HepG2 (cell line): ENCODE data around the gene PLBD2. TPM values are rescaled to one million over a fixed set of nuclear protein-coding genes. Genes with fewer than 3 reads are reported as not detected.

Experiments
- ATAC-seq: fragments of 200-7000 bp; cut with Tn5 transposase; 3 replicates; pipeline ENCODE4 v1.9.1; 2020; ENCODE audit warnings: mild to moderate bottlenecking, moderate library complexity
- BruUV-seq: library from RNA; stranded (reverse); fragments of 400-500 nt; replicated peaks from 2 replicates; lab custom pipeline; 2021; lab: Mats Ljungman, UMichigan
- CTCF ChIA-PET: fragments of 300-600 bp; formaldehyde crosslinking; extraction: SDS; loops from one replicate; lab custom pipeline; 2021; ENCODE audit warnings: low total read pairs, inconsistent platforms, low intra/inter-chr PET ratio; lab: Yijun Ruan, JAX
- POLR2A ChIA-PET: fragments of 350-600 bp; sonication (Branson Sonifier 250); formaldehyde crosslinking; loops from one replicate; lab custom pipeline; 2020; ENCODE audit warnings: antibody characterized with exemption, inconsistent platforms; lab: Yijun Ruan, JAX
- DNase-seq: peaks from one replicate; pipeline ENCODE4 v3.0.0-alpha.2; 2015; ENCODE audit warnings: low spot score
- FAIRE-seq: peaks from 3 replicates; lab custom pipeline; 2011; peaks lifted over from hg19 to GRCh38; lab: Jason Lieb, UNC
- H2AFZ ChIP-seq: one replicate; pipeline ENCODE4 v1.6.1; 2011; ENCODE audit warnings: low read length, inconsistent platforms
- H3K27ac ChIP-seq: fragments of 300-600 bp; 3 replicates; pipeline ENCODE4 v1.8.0; 2011; ENCODE audit warnings: mixed run types, mild to moderate bottlenecking, mixed read lengths, low read length, inconsistent platforms; ENCODE audit not compliant: insufficient read depth; ENCODE audit errors: extremely low read length
- H3K27me3 ChIP-seq, 2 experiments: fragments of 200-600 bp in 1 of 2; 2 replicates in 1 of 2; 3 replicates in 1 of 2; pipeline versions ENCODE4 v1.6.0 to v1.8.0; 2011; ENCODE audit warnings: low read length in 2 of 2, mild to moderate bottlenecking in 2 of 2, moderate library complexity in 2 of 2, inconsistent platforms in 1 of 2; ENCODE audit not compliant: insufficient read depth in 2 of 2, control insufficient read depth in 1 of 2
- H3K36me3 ChIP-seq, 2 experiments: fragments of 200-600 bp in 1 of 2; replicated peaks in 1 of 2; 2 replicates in 1 of 2; 3 replicates in 1 of 2; pipeline versions ENCODE4 v1.5.1 to v1.8.0; 2011; ENCODE audit warnings: low read length in 2 of 2, inconsistent platforms in 1 of 2; ENCODE audit not compliant: insufficient read depth in 2 of 2, control insufficient read depth in 1 of 2
- H3K4me1 ChIP-seq: 2 replicates; pipeline ENCODE4 v1.5.1; 2012; ENCODE audit warnings: low read length, inconsistent platforms; ENCODE audit not compliant: insufficient read depth
- H3K4me2 ChIP-seq: 2 replicates; pipeline ENCODE4 v1.6.0; 2011; ENCODE audit warnings: low read depth, low read length, inconsistent platforms
- H3K4me3 ChIP-seq, 3 experiments: fragments of 200-600 bp in 1 of 3; sonication (generic), shearing (Covaris generic) in 1 of 3; replicated peaks in 1 of 3; 2 replicates each; pipeline ENCODE4 v1.5.1; 2011 to 2016; ENCODE audit warnings: low read length in 3 of 3, inconsistent platforms in 2 of 3, low read depth in 2 of 3, mild to moderate bottlenecking in 2 of 3, control low read depth in 1 of 3, mixed read lengths in 1 of 3; ENCODE audit not compliant: insufficient read depth in 1 of 3
- H3K79me2 ChIP-seq: one replicate; pipeline ENCODE4 v1.6.1; 2011; ENCODE audit warnings: low read length, inconsistent platforms; ENCODE audit not compliant: insufficient read depth
- H3K9ac ChIP-seq: 2 replicates; pipeline ENCODE4 v1.6.0; 2011; ENCODE audit warnings: mild to moderate bottlenecking, low read depth, low read length, inconsistent platforms; ENCODE audit not compliant: insufficient read depth
- H3K9me3 ChIP-seq: 2 replicates; pipeline ENCODE4 v1.5.1; 2012; ENCODE audit warnings: mild to moderate bottlenecking, low read length
- H4K20me1 ChIP-seq: 2 replicates; pipeline ENCODE4 v1.6.0; 2011; ENCODE audit warnings: inconsistent platforms, mild to moderate bottlenecking, low read length, moderate library complexity; ENCODE audit not compliant: insufficient read depth
- MTA3 ChIP-seq: sonication (generic); formaldehyde crosslinking; IDR thresholded peaks from 2 replicates; pipeline ENCODE4 v1.4.0; 2020; ENCODE audit warnings: missing genetic modification reagents
- ZNF329 ChIP-seq: sonication (generic); formaldehyde crosslinking; IDR thresholded peaks from 2 replicates; pipeline ENCODE4 v1.9.0; 2021; ENCODE audit warnings: low read depth, mild to moderate bottlenecking, missing genetic modification reagents
- ZNF619 ChIP-seq: sonication (generic); formaldehyde crosslinking; IDR thresholded peaks from 2 replicates; pipeline ENCODE4 v1.4.0; 2020; ENCODE audit warnings: mild to moderate bottlenecking, missing genetic modification reagents
- WGBS: methylation state at CpG from one replicate; pipeline ENCODE4 v1.1.6; 2017; ENCODE audit warnings: low lambda C conversion rate; 5-methylcytosine and 5-hydroxymethylcytosine counted together
- in situ Hi-C: cut with HindIII; loops from 2 replicates; pipeline ENCODE4 v1.10.0; 2017; ENCODE audit warnings: low pct_unique_long_range_greater_than_20kb; ENCODE audit not compliant: extremely low pct_ligation_motif_present
- intact Hi-C: fragments of 100-400 bp; cut with micrococcal nuclease; formaldehyde crosslinking; loops from one replicate; pipeline ENCODE4 v1.10.0; 2022; ENCODE audit not compliant: unreplicated experiment
- polyA plus RNA-seq, 8 experiments: library from polyadenylated mRNA; depleted of rRNA in 3 of 8; stranded (reverse) in 7 of 8; unstranded in 1 of 8; fragments of >200 nt; fragmentation: Illumina TruSeq in 4 of 8; extraction: Trizol in 4 of 8; gene quantifications; 2 replicates each; pipeline versions ENCODE4 v1.2.1 to v1.2.3, GENCODE V29; 2011 to 2016; ENCODE audit warnings: low read depth in 4 of 8, missing spikeins in 1 of 8, mixed read lengths in 1 of 8; ENCODE audit not compliant: insufficient read depth in 1 of 8
- total RNA-seq, 5 experiments: library from RNA; depleted of rRNA; stranded (reverse); fragments of >200 nt; fragmentation: Illumina TruSeq; extraction: Trizol; gene quantifications; 2 replicates each; pipeline ENCODE4 v1.2.3, GENCODE V29; 2016; ENCODE audit warnings: low read depth in 1 of 5
- TF ChIP-seq, protein P1 (sequence below): sonication (generic); formaldehyde crosslinking; IDR thresholded peaks from 2 replicates; pipeline ENCODE4; 2020; ENCODE audit warnings: missing genetic modification reagents, mild to moderate bottlenecking, borderline replicate concordance
- TF ChIP-seq, protein P2 (sequence below): sonication (generic); formaldehyde crosslinking; IDR thresholded peaks from 2 replicates; pipeline ENCODE4 v1.4.0; 2020; ENCODE audit warnings: missing genetic modification reagents, borderline replicate concordance

The PLBD2 gene
- total and polyA plus RNA-seq, 2 of the 13 experiments (the other 11 are each of a cell fraction or from before 2014, with no cell fraction given) = 6.7 to 8.5 TPM

DNA sequence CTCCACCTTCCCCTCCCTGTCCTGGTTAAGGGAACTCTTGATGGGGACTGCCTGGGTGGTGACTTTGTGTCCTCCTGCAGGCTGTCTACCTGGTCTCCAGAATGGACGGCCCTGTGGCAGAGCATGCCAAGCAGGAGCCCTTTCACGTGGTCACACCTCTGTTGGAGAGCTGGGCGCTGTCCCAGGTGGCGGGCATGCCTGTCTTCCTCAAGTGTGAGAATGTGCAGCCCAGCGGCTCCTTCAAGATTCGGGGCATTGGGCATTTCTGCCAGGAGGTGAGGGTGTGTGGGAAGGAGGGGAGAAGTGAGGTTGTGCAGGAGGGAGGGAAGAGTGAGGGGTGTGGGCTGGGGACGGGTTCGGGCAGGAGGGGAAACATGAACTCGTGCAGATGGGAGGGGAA, 69.5 kb downstream of the PLBD2 start (continued):
- TF ChIP-seq, protein P1, sequence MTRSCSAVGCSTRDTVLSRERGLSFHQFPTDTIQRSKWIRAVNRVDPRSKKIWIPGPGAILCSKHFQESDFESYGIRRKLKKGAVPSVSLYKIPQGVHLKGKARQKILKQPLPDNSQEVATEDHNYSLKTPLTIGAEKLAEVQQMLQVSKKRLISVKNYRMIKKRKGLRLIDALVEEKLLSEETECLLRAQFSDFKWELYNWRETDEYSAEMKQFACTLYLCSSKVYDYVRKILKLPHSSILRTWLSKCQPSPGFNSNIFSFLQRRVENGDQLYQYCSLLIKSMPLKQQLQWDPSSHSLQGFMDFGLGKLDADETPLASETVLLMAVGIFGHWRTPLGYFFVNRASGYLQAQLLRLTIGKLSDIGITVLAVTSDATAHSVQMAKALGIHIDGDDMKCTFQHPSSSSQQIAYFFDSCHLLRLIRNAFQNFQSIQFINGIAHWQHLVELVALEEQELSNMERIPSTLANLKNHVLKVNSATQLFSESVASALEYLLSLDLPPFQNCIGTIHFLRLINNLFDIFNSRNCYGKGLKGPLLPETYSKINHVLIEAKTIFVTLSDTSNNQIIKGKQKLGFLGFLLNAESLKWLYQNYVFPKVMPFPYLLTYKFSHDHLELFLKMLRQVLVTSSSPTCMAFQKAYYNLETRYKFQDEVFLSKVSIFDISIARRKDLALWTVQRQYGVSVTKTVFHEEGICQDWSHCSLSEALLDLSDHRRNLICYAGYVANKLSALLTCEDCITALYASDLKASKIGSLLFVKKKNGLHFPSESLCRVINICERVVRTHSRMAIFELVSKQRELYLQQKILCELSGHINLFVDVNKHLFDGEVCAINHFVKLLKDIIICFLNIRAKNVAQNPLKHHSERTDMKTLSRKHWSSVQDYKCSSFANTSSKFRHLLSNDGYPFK = no peak
- no peak for TF ChIP-seq ZNF619 (CRISPR knock-in tag)
- TF ChIP-seq, protein P2, sequence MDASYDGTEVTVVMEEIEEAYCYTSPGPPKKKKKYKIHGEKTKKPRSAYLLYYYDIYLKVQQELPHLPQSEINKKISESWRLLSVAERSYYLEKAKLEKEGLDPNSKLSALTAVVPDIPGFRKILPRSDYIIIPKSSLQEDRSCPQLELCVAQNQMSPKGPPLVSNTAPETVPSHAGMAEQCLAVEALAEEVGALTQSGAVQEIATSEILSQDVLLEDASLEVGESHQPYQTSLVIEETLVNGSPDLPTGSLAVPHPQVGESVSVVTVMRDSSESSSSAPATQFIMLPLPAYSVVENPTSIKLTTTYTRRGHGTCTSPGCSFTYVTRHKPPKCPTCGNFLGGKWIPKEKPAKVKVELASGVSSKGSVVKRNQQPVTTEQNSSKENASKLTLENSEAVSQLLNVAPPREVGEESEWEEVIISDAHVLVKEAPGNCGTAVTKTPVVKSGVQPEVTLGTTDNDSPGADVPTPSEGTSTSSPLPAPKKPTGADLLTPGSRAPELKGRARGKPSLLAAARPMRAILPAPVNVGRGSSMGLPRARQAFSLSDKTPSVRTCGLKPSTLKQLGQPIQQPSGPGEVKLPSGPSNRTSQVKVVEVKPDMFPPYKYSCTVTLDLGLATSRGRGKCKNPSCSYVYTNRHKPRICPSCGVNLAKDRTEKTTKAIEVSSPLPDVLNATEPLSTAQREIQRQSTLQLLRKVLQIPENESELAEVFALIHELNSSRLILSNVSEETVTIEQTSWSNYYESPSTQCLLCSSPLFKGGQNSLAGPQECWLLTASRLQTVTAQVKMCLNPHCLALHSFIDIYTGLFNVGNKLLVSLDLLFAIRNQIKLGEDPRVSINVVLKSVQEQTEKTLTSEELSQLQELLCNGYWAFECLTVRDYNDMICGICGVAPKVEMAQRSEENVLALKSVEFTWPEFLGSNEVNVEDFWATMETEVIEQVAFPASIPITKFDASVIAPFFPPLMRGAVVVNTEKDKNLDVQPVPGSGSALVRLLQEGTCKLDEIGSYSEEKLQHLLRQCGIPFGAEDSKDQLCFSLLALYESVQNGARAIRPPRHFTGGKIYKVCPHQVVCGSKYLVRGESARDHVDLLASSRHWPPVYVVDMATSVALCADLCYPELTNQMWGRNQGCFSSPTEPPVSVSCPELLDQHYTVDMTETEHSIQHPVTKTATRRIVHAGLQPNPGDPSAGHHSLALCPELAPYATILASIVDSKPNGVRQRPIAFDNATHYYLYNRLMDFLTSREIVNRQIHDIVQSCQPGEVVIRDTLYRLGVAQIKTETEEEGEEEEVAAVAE (CRISPR knock-in tag) = no peak

DNA sequence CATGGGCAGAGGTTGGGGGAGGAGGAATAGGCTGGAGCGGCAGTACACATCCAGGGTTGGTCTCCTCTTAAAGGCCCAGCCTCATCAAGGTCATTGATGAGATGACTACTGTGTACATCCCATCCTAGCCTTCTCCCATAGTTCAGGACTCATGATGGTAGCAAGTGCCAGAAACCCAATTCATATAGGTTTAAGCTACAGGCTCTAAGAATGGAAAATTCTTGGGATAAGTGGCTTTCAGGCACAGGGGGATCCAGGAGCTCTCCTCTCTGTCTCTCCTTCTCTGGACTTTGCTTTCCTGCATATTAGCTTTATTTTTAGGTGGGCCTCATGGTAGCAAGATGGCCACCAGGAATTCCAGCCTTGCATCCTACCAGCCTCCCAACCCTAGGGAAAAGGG, 70.1 kb downstream of the PLBD2 start:
- CTCF ChIA-PET = no interaction called here
- no TSS peak for BruUV-seq
- WGBS = 44% methylated on average over 1 of the region's 1 CpG

More for the DNA sequence above, 70.1 kb downstream of the PLBD2 start:
- Histone ChIP-seq H3K27me3 (no peaks in the 10 kb centered on the region), H3K36me3 (no peaks in the 10 kb centered on the region), H3K4me3 (no peak overlapping the region), H4K20me1 (no peaks in the 10 kb centered on the region), H3K4me2 (no peak overlapping the region), H3K9me3 (no peaks in the 10 kb centered on the region), H3K9ac (no peak overlapping the region), H3K27ac (no peak overlapping the region), H3K79me2 (no peaks in the 10 kb centered on the region), H2AFZ (no peak overlapping the region), H3K4me1 (0 out of 2 replicates have a peak, but pooled peaks cover under 1% of the 10 kb centered on the region)
- FAIRE-seq (no peak), ATAC-seq (no peak), DNase-seq (no peak)
- intact Hi-C loops (loop anchor here (10.0 kb wide), 1 partner anchor 234 kb away; no protein-coding TSS in a partner anchor), in situ Hi-C loops (loop anchor here (5.0 kb wide), 1 partner anchor 121 kb away; no protein-coding TSS in a partner anchor)
- POLR2A ChIA-PET = no interaction called here
- peak; percentile 91 for TF ChIP-seq ZNF329 (CRISPR knock-in tag)
- no peak for TF ChIP-seq MTA3
